HEK293 (cell line): Measurements from ENCODE around the gene SALL1.

Experiments
- CTCF ChIA-PET: fragments of 350-600 bp; formaldehyde crosslinking; extraction: SDS; loops from one replicate; lab custom pipeline; 2021; ENCODE audit warnings: antibody characterized with exemption; lab: Yijun Ruan, JAX
- POLR2A ChIA-PET: fragments of 300-600 bp; formaldehyde crosslinking; extraction: SDS; loops from one replicate; lab custom pipeline; 2020; ENCODE audit warnings: antibody characterized with exemption, inconsistent platforms; lab: Yijun Ruan, JAX
- H3K27ac ChIP-seq: fragments of 200-500 bp; sonication (Bioruptor generic); 2 replicates; pipeline ENCODE4 v1.5.1; 2014; ENCODE audit warnings: low read depth, low read length, control low read depth, inconsistent platforms; ENCODE audit errors: extremely low read depth
- H3K36me3 ChIP-seq, 2 experiments: fragments of 200-500 bp in 1 of 2; sonication (Bioruptor generic) in 1 of 2; 1 replicate in 1 of 2; 2 replicates in 1 of 2; pipeline ENCODE4 v1.5.1; 2014 to 2017; ENCODE audit warnings: inconsistent platforms in 2 of 2, low read length in 2 of 2; ENCODE audit not compliant: control insufficient read depth in 2 of 2, insufficient read depth in 1 of 2
- H3K4me1 ChIP-seq: fragments of 200-500 bp; sonication (Bioruptor generic); 2 replicates; pipeline ENCODE4 v1.5.1; 2014; ENCODE audit warnings: mild to moderate bottlenecking, low read length, inconsistent platforms; ENCODE audit not compliant: control insufficient read depth, insufficient read depth
- H3K4me3 ChIP-seq: 2 replicates; pipeline ENCODE4 v1.5.1; 2011; ENCODE audit warnings: low read depth, mild to moderate bottlenecking, control low read depth, low read length, moderate library complexity
- H3K9me3 ChIP-seq: fragments of 200-500 bp; sonication (Bioruptor generic); 2 replicates; pipeline ENCODE4 v1.5.1; 2014; ENCODE audit warnings: low read depth, low read length, inconsistent platforms; ENCODE audit not compliant: control insufficient read depth, insufficient read depth
- PRDM2 ChIP-seq: fragments of 450-650 bp; formaldehyde crosslinking; IDR thresholded peaks from 2 replicates; pipeline ENCODE4 v1.5.1; 2016; ENCODE audit warnings: missing biosample characterization, missing genetic modification characterization, borderline replicate concordance
- REST ChIP-seq: fragments of 450-650 bp; formaldehyde crosslinking; IDR thresholded peaks from 2 replicates; pipeline ENCODE4 v1.5.1; 2016; ENCODE audit warnings: missing biosample characterization, missing genetic modification characterization
- TCF7L2 ChIP-seq: IDR thresholded peaks from 2 replicates; pipeline ENCODE4 v1.6.1; 2011; ENCODE audit warnings: low read depth, mild to moderate bottlenecking, inconsistent platforms, low read length, moderate library complexity, borderline replicate concordance
- YY1 ChIP-seq: fragments of 450-650 bp; formaldehyde crosslinking; IDR thresholded peaks from 2 replicates; pipeline ENCODE4 v1.5.1; 2018; ENCODE audit warnings: missing biosample characterization, missing genetic modification characterization
- ZFP3 ChIP-seq: fragments of 450-650 bp; formaldehyde crosslinking; IDR thresholded peaks from 2 replicates; pipeline ENCODE4 v1.5.1; 2016; ENCODE audit warnings: low read depth, missing biosample characterization, missing genetic modification characterization
- ZNF175 ChIP-seq: fragments of 450-650 bp; formaldehyde crosslinking; IDR thresholded peaks from 2 replicates; pipeline ENCODE4 v1.5.1; 2016; ENCODE audit warnings: missing biosample characterization, missing genetic modification characterization
- ZNF214 ChIP-seq: fragments of 450-650 bp; formaldehyde crosslinking; IDR thresholded peaks from 2 replicates; pipeline ENCODE4 v1.5.1; 2017; ENCODE audit warnings: missing biosample characterization, mild to moderate bottlenecking, missing genetic modification characterization, borderline replicate concordance
- ZNF223 ChIP-seq: fragments of 450-650 bp; formaldehyde crosslinking; IDR thresholded peaks from 2 replicates; pipeline ENCODE4 v1.5.1; 2016; ENCODE audit warnings: missing biosample characterization, missing genetic modification characterization
- ZNF292 ChIP-seq: fragments of 450-650 bp; formaldehyde crosslinking; IDR thresholded peaks from 2 replicates; pipeline ENCODE4 v1.5.1; 2016; ENCODE audit warnings: low read depth, missing biosample characterization, missing genetic modification characterization, borderline replicate concordance
- ZNF335 ChIP-seq: fragments of 450-650 bp; formaldehyde crosslinking; conservative IDR thresholded peaks from 2 replicates; pipeline ENCODE4 v1.5.1; 2016; ENCODE audit warnings: missing biosample characterization, missing genetic modification characterization
- ZNF473 ChIP-seq: fragments of 450-650 bp; formaldehyde crosslinking; IDR thresholded peaks from 2 replicates; pipeline ENCODE4 v1.5.1; 2017; ENCODE audit warnings: missing biosample characterization, missing genetic modification characterization
- ZNF48 ChIP-seq: fragments of 450-650 bp; formaldehyde crosslinking; IDR thresholded peaks from 2 replicates; pipeline ENCODE4 v1.5.1; 2016; ENCODE audit warnings: missing biosample characterization, missing genetic modification characterization
- ZNF488 ChIP-seq: fragments of 450-650 bp; formaldehyde crosslinking; IDR thresholded peaks from 2 replicates; pipeline ENCODE4 v1.5.1; 2016; ENCODE audit warnings: missing biosample characterization, missing genetic modification characterization
- ZNF624 ChIP-seq: fragments of 450-650 bp; formaldehyde crosslinking; IDR thresholded peaks from 2 replicates; pipeline ENCODE4 v1.5.1; 2017; ENCODE audit warnings: missing biosample characterization, missing genetic modification characterization
- ZNF660 ChIP-seq: fragments of 450-650 bp; IDR thresholded peaks from 2 replicates; pipeline ENCODE4 v1.5.1; 2018; ENCODE audit warnings: missing biosample characterization, mild to moderate bottlenecking, missing genetic modification characterization
- ZNF776 ChIP-seq: fragments of 450-650 bp; formaldehyde crosslinking; IDR thresholded peaks from 2 replicates; pipeline ENCODE4 v1.5.0; 2017; ENCODE audit warnings: missing biosample characterization, missing genetic modification characterization, borderline replicate concordance
- ZNF777 ChIP-seq: fragments of 450-650 bp; formaldehyde crosslinking; IDR thresholded peaks from 2 replicates; pipeline ENCODE4 v1.5.1; 2017; ENCODE audit warnings: missing biosample characterization, missing genetic modification characterization, borderline replicate concordance
- ZNF785 ChIP-seq: fragments of 450-650 bp; formaldehyde crosslinking; IDR thresholded peaks from 2 replicates; pipeline ENCODE4 v1.5.1; 2016; ENCODE audit warnings: missing biosample characterization, missing genetic modification characterization
- ZNF837 ChIP-seq: fragments of 450-650 bp; formaldehyde crosslinking; IDR thresholded peaks from 2 replicates; pipeline ENCODE4 v1.5.1; 2016; ENCODE audit warnings: missing biosample characterization, missing genetic modification characterization

The SALL1 gene

GRCh38 chr16:51106535-51106934, 44.5 kb downstream of the SALL1 start:
- CTCF ChIA-PET: no interaction called here
- Histone ChIP-seq H3K36me3 (no peaks in the 10 kb centered on the region), H3K4me1 (no peaks in the 10 kb centered on the region), H3K4me3 (no peak overlapping the region), H3K27ac (no peak overlapping the region), H3K9me3 (no peaks in the 10 kb centered on the region)
- POLR2A ChIA-PET: interaction anchor here (0.6 kb wide), 1 partner anchor 19 kb away, joined by 5 read pairs; no protein-coding TSS in a partner anchor
- no peak for TF ChIP-seq ZNF223
- TF ChIP-seq ZNF473 (tag by site-specific recombination): no peak
- no peak for TF ChIP-seq ZNF624
- no peak for TF ChIP-seq ZNF777 (tag by site-specific recombination)
- TF ChIP-seq ZNF785: no peak
- no peak for TF ChIP-seq ZNF175
- TF ChIP-seq ZNF335 (tag by site-specific recombination): no peak
- TF ChIP-seq ZFP3: no peak
- no peak for TF ChIP-seq ZNF214 (tag by site-specific recombination)
- no peak for TF ChIP-seq PRDM2
- TF ChIP-seq ZNF48: no peak
- TF ChIP-seq ZNF660 (tag by site-specific recombination): no peak
- no peak for TF ChIP-seq YY1 (tag by site-specific recombination)
- no peak for TF ChIP-seq ZNF488 (tag by site-specific recombination)
- no peak for TF ChIP-seq ZNF837 (tag by site-specific recombination)
- no peak for TF ChIP-seq TCF7L2
- TF ChIP-seq ZNF292: no peak

GRCh38 chr16:51103590-51103989, 47.5 kb downstream of the SALL1 start:
- no peaks in the 10 kb centered on the region for H3K4me1 ChIP-seq
- POLR2A ChIA-PET: no interaction called here

More at GRCh38 chr16:51103590-51103989, 47.5 kb downstream of the SALL1 start:
- Histone ChIP-seq H3K27ac (no peak overlapping the region), H3K4me3 (no peak overlapping the region), H3K9me3 (no peaks in the 10 kb centered on the region), H3K36me3 (no peaks in the 10 kb centered on the region)
- no peak for TF ChIP-seq ZNF776 (tag by site-specific recombination)
- peak; percentile 45 for TF ChIP-seq REST (tag by site-specific recombination)
- CTCF ChIA-PET: no interaction called here
